A549 treated with RU486 at 1 μM for 4 hours (cell line): ENCODE measurements around the gene UBN2. TPM values are rescaled to one million over a fixed set of nuclear protein-coding genes. Genes with fewer than 3 reads are reported as not detected.

Experiments used
- total RNA-seq: library from RNA; stranded (reverse); fragments of 200-300 nt; extraction: Qiagen RNA extraction; gene quantifications from 5 replicates; pipeline ENCODE4 v1.2.3, GENCODE V29; 2022; ENCODE audit warnings: low read depth

Gene UBN2
- total RNA-seq = 1.2 to 3.9 TPM (median 2.7 TPM) in 5 replicates

GRCh38 chr7:139230774-139231512, at the start of gene UBN2:
UBN2 (plus strand) TSS chr7:139231237; CDS start chr7:139231485, 248 bp downstream.

GRCh38 chr7:139341058-139341775, 110.2 kb downstream of the UBN2 start, which contains the start of gene FMC1:
FMC1 (plus strand) TSS chr7:139341337; CDS start chr7:139341385, 48 bp downstream.

Other genes starting within 250 kb of the UBN2 start
- 5.7 to 8.2 TPM (median 7.2 TPM) in 5 replicates for gene KIAA1549, start 249.8 kb upstream of the UBN2 start, total RNA-seq
- 3.3 to 8.4 TPM (median 6.8 TPM) in 5 replicates for gene ZC3HAV1L, start 195.2 kb upstream of the UBN2 start, total RNA-seq
- 22.7 to 30.5 TPM (median 27.8 TPM) in 5 replicates for gene ZC3HAV1, start 121.5 kb upstream of the UBN2 start, total RNA-seq
- 15.8 to 39.1 TPM (median 30.3 TPM) in 5 replicates for gene FMC1, start 110.1 kb downstream of the UBN2 start, total RNA-seq
- gene LUC7L2, start 128.7 kb downstream of the UBN2 start, total RNA-seq = 22.4 to 47.2 TPM (median 39.0 TPM) in 5 replicates